ENCODE measurements around the gene CD4.

Gene CD4

GRCh38 chr12:6855322-6855721 lies 66.0 kb downstream of the CD4 start:
- TF ChIP-seq GATA3 (IDR thresholded peaks at IDR 0.05; ENCODE audit: low read depth, low read length) (no peak), GATA2 (IDR thresholded peaks at IDR 0.05; ENCODE audit: low read depth, low read length) (no peak)

- TF ChIP-seq GATA2 (IDR thresholded peaks at IDR 0.05; ENCODE audit: low read depth, low read length) (no peak), GATA3 (IDR thresholded peaks at IDR 0.05; ENCODE audit: low read depth, low read length) (no peak)
Observed at GRCh38 chr12:6858799-6859198, 69.5 kb downstream of the CD4 start.

DNA sequence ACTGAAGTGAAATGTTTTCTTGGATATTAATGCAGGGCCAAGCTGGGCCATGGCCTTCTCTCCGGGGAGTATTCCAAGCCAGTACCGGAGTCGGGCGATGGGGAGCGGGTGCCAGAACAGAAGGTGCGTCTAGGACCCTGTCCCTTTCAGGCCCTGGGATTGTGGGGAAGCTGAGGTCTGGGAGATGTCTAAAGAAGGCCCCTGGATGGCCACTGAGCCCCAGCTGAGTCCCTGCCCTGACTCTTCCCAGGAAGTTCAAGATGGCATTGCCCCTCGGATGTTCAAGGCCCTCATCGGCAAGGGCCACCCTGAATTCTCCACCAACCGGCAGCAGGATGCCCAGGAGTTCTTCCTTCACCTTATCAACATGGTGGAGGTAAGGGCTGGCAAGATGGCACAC lies 70.8 kb downstream of the CD4 start:
- TF ChIP-seq GATA2 (IDR thresholded peaks at IDR 0.05; ENCODE audit: low read depth, low read length) (no peak), GATA3 (IDR thresholded peaks at IDR 0.05; ENCODE audit: low read depth, low read length) (no peak)

- TF ChIP-seq GATA3 (IDR thresholded peaks at IDR 0.05; ENCODE audit: low read depth, low read length) = no peak
- no peak for TF ChIP-seq GATA2 (IDR thresholded peaks at IDR 0.05; ENCODE audit: low read depth, low read length)
Observed at GRCh38 chr12:6860942-6861341, 71.6 kb downstream of the CD4 start.

DNA sequence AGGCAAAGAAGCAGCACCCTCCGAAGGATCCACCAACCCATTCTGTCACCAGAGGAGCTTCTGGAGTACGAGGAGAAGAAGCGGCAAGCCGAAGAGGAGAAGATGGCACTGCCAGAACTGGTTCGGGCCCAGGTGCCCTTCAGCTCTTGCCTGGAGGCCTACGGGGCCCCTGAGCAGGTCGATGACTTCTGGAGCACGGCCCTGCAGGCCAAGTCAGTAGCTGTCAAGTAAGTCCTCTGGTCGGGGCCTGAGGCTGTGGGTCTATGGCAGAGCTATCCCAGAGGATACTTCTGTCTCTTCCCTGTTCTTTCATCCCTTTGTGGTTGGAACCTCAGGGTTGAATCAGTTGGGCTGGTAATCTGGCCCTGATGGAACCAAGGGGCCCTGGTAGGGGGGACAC lies 72.1 kb downstream of the CD4 start:
- no peak for TF ChIP-seq GATA3 (IDR thresholded peaks at IDR 0.05; ENCODE audit: low read depth, low read length)
- no peak for TF ChIP-seq GATA2 (IDR thresholded peaks at IDR 0.05; ENCODE audit: low read depth, low read length)

DNA sequence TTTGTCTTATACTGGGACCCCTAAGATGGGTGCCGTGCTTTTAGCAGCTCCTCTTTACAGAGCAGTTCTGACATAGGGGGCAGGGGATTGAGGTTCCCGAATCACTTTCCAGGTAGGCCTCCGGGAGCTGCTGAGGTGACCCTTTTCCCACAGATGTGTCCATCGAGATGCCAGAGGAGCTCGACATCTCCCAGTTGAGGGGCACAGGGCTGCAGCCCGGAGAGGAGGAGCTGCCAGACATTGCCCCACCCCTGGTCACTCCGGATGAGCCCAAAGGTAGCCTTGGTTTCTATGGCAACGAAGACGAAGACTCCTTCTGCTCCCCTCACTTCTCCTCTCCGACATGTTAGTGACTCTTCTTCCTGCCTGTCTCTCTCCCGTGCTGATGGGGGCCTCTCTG lies 73.7 kb downstream of the CD4 start:
- TF ChIP-seq GATA3 (IDR thresholded peaks at IDR 0.05; ENCODE audit: low read depth, low read length) (no peak), GATA2 (IDR thresholded peaks at IDR 0.05; ENCODE audit: low read depth, low read length) (no peak)

- TF ChIP-seq GATA2 (IDR thresholded peaks at IDR 0.05; ENCODE audit: low read depth, low read length) = no peak
- no peak for TF ChIP-seq GATA3 (IDR thresholded peaks at IDR 0.05; ENCODE audit: low read depth, low read length)
Observed at GRCh38 chr12:6863586-6864321, 74.4 kb downstream of the CD4 start.

DNA sequence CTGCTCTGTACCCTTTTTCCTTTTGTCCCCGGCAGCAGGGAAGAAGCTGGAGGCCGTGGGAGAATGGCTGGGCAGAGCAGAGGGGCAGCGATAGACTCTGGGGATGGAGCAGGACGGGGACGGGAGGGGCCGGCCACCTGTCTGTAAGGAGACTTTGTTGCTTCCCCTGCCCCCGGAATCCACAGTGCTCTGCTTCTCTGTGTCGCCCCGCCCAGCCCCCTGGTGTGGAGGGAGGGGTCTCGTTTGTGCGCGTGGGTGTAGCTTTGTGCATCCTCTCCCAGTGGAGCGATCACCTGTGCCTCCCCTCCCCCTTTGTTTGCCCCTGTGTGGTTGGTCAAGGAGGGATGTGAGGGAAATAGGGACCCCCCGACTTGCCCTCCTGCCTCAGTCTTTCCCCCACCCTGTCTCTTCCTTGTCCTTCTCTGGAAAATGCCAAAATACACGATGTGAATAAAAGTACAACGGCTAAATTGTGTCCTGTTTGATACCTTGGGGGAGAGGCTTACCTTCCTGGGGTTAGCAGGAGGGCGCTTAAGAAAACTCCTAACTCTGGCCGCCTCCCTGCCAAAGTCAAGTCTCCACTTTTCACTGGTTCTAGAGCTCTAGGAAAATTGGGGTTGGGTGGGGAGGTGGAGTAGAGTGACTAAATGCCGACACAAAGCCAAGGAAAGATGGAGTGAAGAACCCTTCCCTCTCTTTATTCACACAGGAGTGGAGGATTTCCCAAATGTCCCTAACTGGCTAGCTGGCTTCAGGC lies 77.0 kb downstream of the CD4 start:
- TF ChIP-seq GATA2 (IDR thresholded peaks at IDR 0.05; ENCODE audit: low read depth, low read length) (no peak), GATA3 (IDR thresholded peaks at IDR 0.05; ENCODE audit: low read depth, low read length) (no peak)

DNA sequence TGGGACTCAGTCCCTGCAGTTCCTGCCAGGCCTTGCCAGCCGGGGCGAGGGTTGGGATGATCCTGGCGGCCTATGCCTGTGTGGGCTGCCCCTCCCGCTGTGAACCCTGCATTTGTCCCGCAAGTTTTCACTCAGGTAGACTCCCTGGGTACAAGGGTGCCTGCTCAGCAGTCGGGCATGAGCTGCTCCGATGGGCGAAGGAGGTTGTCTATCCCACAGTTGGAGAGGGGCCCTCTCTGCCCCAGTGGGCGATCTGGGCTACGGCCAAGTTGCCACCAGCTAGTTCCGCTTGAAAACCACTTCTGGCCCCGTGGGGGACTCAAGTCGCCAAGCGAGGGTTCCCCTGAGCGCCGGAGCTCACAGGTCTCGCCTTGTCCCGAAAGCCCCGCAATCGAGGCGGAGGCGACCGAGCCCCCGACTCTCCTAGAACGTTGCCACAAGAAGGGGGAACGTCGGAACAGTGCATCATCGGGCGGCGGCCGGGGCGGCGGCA lies 77.6 kb downstream of the CD4 start:
- TF ChIP-seq GATA2 (IDR thresholded peaks at IDR 0.05; ENCODE audit: low read depth, low read length) (no peak), GATA3 (IDR thresholded peaks at IDR 0.05; ENCODE audit: low read depth, low read length) (no peak)

GRCh38 chr12:6867413-6868210 lies 78.3 kb downstream of the CD4 start, which contains the start of gene TPI1:
Gene TPI1 (plus strand): TSS chr12:6867531. CDS start chr12:6867567, 36 bp downstream.
- TF ChIP-seq GATA3 (IDR thresholded peaks at IDR 0.05; ENCODE audit: low read depth, low read length) (no peak), GATA2 (IDR thresholded peaks at IDR 0.05; ENCODE audit: low read depth, low read length) (no peak)

DNA sequence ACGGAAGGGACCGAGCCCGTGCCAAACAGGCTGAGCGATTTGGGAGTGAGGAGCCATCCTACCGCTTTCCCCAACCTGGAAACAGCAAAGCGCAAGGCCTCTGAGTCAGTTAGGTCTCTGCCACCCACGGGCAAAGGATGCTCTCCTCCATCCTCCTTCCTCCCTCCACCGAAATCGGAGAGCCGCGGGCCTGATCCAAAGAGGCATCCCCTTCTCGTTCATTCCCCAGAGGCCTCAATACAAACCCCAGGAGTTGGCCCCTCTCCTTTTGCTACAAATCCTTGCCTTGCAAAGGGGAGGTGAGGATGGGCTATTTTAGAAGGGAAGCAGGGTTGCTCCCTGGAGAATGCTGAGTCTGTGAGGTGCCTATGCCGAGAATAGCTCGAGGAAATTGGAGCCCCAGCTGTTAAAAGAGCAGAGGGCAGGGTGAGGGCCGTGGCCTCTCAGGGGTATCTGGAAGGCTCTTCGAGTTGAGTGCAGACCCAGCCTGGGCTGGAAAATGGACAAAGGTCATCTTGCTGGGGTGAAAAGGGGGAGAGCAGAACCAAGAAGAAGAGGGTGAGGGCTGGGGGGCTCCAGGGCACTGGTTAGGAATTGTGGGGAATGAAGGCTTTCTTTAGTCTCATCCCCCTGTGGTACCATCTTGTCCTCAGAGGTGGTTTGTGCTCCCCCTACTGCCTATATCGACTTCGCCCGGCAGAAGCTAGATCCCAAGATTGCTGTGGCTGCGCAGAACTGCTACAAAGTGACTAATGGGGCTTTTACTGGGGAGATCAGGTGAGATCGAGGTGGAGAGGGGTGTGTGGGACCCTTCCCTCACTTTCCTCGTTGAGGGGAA lies 79.1 kb downstream of the CD4 start:
- no peak for TF ChIP-seq GATA3 (IDR thresholded peaks at IDR 0.05; ENCODE audit: low read depth, low read length)
- no peak for TF ChIP-seq GATA2 (IDR thresholded peaks at IDR 0.05; ENCODE audit: low read depth, low read length)

- TF ChIP-seq GATA3 (IDR thresholded peaks at IDR 0.05; ENCODE audit: low read depth, low read length) = no peak
- no peak for TF ChIP-seq GATA2 (IDR thresholded peaks at IDR 0.05; ENCODE audit: low read depth, low read length)
Observed at GRCh38 chr12:6869049-6870021, 80.0 kb downstream of the CD4 start.

Measured in SH-SY5Y (cell line).